B cell (primary cell): Measurements from ENCODE around the gene CEP350. TPM values are rescaled to one million over a fixed set of nuclear protein-coding genes. Genes with fewer than 3 reads are reported as not detected.
"Not testable (repeated sequence)": the region's sequence is repeated elsewhere in the genome, so short reads cannot be mapped to it uniquely, and the experiment has no call there.

Source experiments
- ATAC-seq: fragments of 200-7000 bp; cut with Tn5 transposase; one replicate; pipeline ENCODE4 v1.10.0; 2021; ENCODE audit warnings: low read depth, mild to moderate bottlenecking, moderate number of reproducible peaks, moderate library complexity
- CTCF ChIA-PET: fragments of 350-600 bp; sonication (Branson Sonifier 250); formaldehyde crosslinking; loops from one replicate; lab custom pipeline; 2021; ENCODE audit warnings: antibody characterized with exemption, inconsistent platforms; lab: Charles Lee
- POLR2A ChIA-PET: fragments of 350-600 bp; sonication (Branson Sonifier 250); formaldehyde crosslinking; loops from one replicate; lab custom pipeline; 2021; ENCODE audit warnings: antibody characterized with exemption; lab: Charles Lee
- DNase-seq: peaks from one replicate; pipeline ENCODE4 v3.0.0; 2013
- H2AFZ ChIP-seq: 2 replicates; pipeline ENCODE4 v1.6.1; 2012; ENCODE audit warnings: mild to moderate bottlenecking, low read depth, low read length; ENCODE audit not compliant: insufficient read depth, poor library complexity, severe bottlenecking
- H3K27ac ChIP-seq, 2 donors: 1 replicate in 1 of 2; 2 replicates in 1 of 2; pipeline ENCODE4 v1.5.1; 2012 to 2013; ENCODE audit warnings: low read length in 2 of 2, mild to moderate bottlenecking in 2 of 2, moderate library complexity in 1 of 2
- H3K27me3 ChIP-seq, 4 experiments: fragments of 200-600 bp in 1 of 4; sonication (generic) in 1 of 4; replicated peaks in 1 of 4; 1 replicate in 2 of 4; 2 replicates in 2 of 4; pipeline versions ENCODE4 v1.6.1 to v1.7.0; 2013 to 2016; ENCODE audit warnings: low read length in 3 of 4, mild to moderate bottlenecking in 2 of 4, mixed read lengths in 1 of 4, moderate library complexity in 1 of 4; ENCODE audit not compliant: insufficient read depth in 4 of 4, control insufficient read depth in 3 of 4; ENCODE audit errors: control extremely low read depth in 1 of 4
- H3K36me3 ChIP-seq, 2 experiments: replicated peaks in 1 of 2; 1 replicate in 1 of 2; 2 replicates in 1 of 2; pipeline versions ENCODE4 v1.6.1 to v1.7.1; 2013; ENCODE audit warnings: low read length in 1 of 2; ENCODE audit not compliant: insufficient read depth in 2 of 2, control insufficient read depth in 1 of 2; ENCODE audit errors: control extremely low read depth in 1 of 2, extremely low read depth in 1 of 2
- H3K4me1 ChIP-seq, 2 donors: fragments of 200-600 bp in 1 of 2; sonication (generic) in 1 of 2; 1 replicate in 1 of 2; 2 replicates in 1 of 2; pipeline versions ENCODE4 v1.5.1 to v1.6.1; 2013 to 2017; ENCODE audit warnings: low read length in 2 of 2; ENCODE audit not compliant: control insufficient read depth in 2 of 2, insufficient read depth in 2 of 2
- H3K4me2 ChIP-seq: replicated peaks from 2 replicates; pipeline ENCODE3; 2012; ENCODE audit warnings: mild to moderate bottlenecking, low read depth, low read length; ENCODE audit not compliant: poor library complexity, severe bottlenecking
- H3K4me3 ChIP-seq, 5 experiments: fragments of 200-600 bp in 1 of 5; sonication (generic) in 1 of 5; 1 replicate in 3 of 5; 2 replicates in 2 of 5; pipeline versions ENCODE4 v1.5.1 to v1.7.0; 2011 to 2016; ENCODE audit warnings: low read length in 4 of 5, mild to moderate bottlenecking in 4 of 5, low read depth in 2 of 5, control low read depth in 1 of 5, moderate library complexity in 1 of 5; ENCODE audit not compliant: insufficient read depth in 1 of 5; ENCODE audit errors: control extremely low read depth in 1 of 5, extremely low read depth in 1 of 5
- H3K79me2 ChIP-seq: fragments of 200-600 bp; sonication (generic); one replicate; pipeline ENCODE4 v1.6.0; 2016; ENCODE audit warnings: low read length; ENCODE audit not compliant: control insufficient read depth, insufficient read depth
- H3K9ac ChIP-seq: fragments of 200-600 bp; sonication (generic); 2 replicates; pipeline ENCODE4 v1.6.1; 2017; ENCODE audit warnings: mild to moderate bottlenecking, low read length, moderate library complexity
- H3K9me3 ChIP-seq, 3 donors: one replicate each; pipeline versions ENCODE4 v1.6.1 to v1.7.1; 2013; ENCODE audit warnings: low read length in 2 of 3; ENCODE audit not compliant: control insufficient read depth in 2 of 3, insufficient read depth in 1 of 3; ENCODE audit errors: control extremely low read depth in 1 of 3
- H4K20me1 ChIP-seq: 2 replicates; pipeline ENCODE4 v1.6.0; 2012; ENCODE audit warnings: mild to moderate bottlenecking, low read length; ENCODE audit not compliant: insufficient read depth, control insufficient read depth, poor library complexity, severe bottlenecking
- H3K27ac Mint-ChIP-seq: one replicate; pipeline ENCODE4 v1.8.0; 2021; ENCODE audit warnings: mixed read lengths
- H3K27me3 Mint-ChIP-seq: one replicate; pipeline ENCODE4 v1.8.0; 2021; ENCODE audit warnings: mixed read lengths
- H3K4me1 Mint-ChIP-seq: one replicate; pipeline ENCODE4 v1.8.0; 2021; ENCODE audit warnings: mixed read lengths
- H3K4me3 Mint-ChIP-seq: one replicate; pipeline ENCODE4 v1.8.0; 2021; ENCODE audit warnings: mixed read lengths
- H3K9me3 Mint-ChIP-seq: one replicate; pipeline ENCODE4 v1.8.0; 2022; ENCODE audit warnings: mixed read lengths; ENCODE audit not compliant: insufficient read depth
- EZH2 ChIP-seq: IDR thresholded peaks from 2 replicates; pipeline ENCODE4 v1.6.1; 2012; ENCODE audit warnings: borderline replicate concordance, low read depth, mild to moderate bottlenecking, moderate library complexity, low read length; ENCODE audit not compliant: insufficient read depth, poor library complexity, severe bottlenecking
- WGBS: methylation state at CpG from one replicate; pipeline ENCODE4 v1.1.5; 2013; ENCODE audit warnings: missing lambda C conversion rate; ENCODE audit not compliant: insufficient coverage; 5-methylcytosine and 5-hydroxymethylcytosine counted together
- intact Hi-C: fragments of 100-400 bp; cut with micrococcal nuclease; formaldehyde crosslinking; loops from one replicate; pipeline ENCODE4 v1.10.0; 2022
- polyA plus RNA-seq: library from polyadenylated mRNA; depleted of rRNA; stranded (reverse); fragments of >200 nt; gene quantifications from 2 replicates; pipeline ENCODE4 v1.2.3, GENCODE V29; 2012
- total RNA-seq, 2 donors: library from RNA; stranded (reverse); fragments of 120-200 nt in 1 of 2; gene quantifications; 1 replicate in 1 of 2; 2 replicates in 1 of 2; pipeline versions ENCODE4 v1.2.3 to v1.2.4, GENCODE V29; 2013 to 2022
- TF ChIP-seq, protein P1 (sequence below): fragments of 200-600 bp; IDR thresholded peaks from one replicate; pipeline ENCODE4 v1.8.0; 2022; ENCODE audit warnings: antibody characterized with exemption, mild to moderate bottlenecking

CEP350 gene
- total and polyA plus RNA-seq, 2 donors (not counting 1 experiment from before 2014, with no cell fraction given): 7.4 to 92.3 TPM

DNA sequence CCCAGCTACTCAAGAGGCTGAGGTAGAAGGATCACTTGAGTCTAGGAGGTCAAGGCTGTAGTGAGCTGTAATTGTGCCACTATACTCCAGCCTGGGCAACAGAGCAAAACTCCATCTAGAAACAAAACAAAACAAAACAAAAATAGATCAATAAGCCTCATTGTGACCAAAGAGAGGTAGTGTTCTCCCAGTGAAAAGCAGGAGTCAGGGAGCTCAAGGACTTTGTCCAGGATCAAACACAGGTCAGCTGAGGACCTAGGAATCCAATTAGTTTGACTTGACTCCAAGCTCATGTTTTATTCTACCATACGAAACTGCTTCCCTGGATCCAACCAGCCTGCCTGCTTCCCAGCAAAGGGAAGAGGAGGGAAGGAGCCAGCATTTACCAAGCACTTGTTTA is 178.6 kb downstream of the CEP350 start:
- H3K27me3 ChIP-seq: peaks cover 0 to 7% (median 2%) of the 10 kb centered on the region in 4 experiments
- intact Hi-C loops: no loop called here
- no peaks in the 10 kb centered on the region for H3K4me1 Mint-ChIP-seq

DNA sequence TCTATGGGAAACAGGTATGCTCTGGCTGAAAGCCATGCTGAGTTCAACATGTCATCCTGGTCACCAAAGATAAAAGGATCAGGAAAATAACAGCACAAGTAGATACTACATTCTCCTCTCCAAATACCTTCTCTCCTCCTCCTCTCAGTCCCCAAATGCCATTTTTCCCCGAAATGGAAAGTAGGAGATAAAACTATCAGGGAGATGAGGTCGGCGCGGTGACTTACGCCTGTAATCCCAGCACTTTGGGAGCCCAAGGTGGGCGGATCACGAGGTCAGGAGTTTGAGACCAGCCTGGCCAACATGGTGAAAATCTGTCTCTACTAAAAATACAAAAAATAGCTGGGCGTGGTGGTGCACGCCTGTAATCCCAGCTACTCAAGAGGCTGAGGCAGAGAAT is 179.1 kb downstream of the CEP350 start:
- H3K9me3 ChIP-seq, H3K4me2 ChIP-seq, H3K4me3 Mint-ChIP-seq, H4K20me1 ChIP-seq, H3K36me3 ChIP-seq, H3K27me3 ChIP-seq, intact Hi-C loops, H3K27ac ChIP-seq, H3K4me1 Mint-ChIP-seq, POLR2A ChIA-PET, H3K79me2 ChIP-seq, ATAC-seq, H2AFZ ChIP-seq, H3K9me3 Mint-ChIP-seq, CTCF ChIA-PET, H3K4me3 ChIP-seq, H3K27ac Mint-ChIP-seq, H3K9ac ChIP-seq, DNase-seq, H3K4me1 ChIP-seq: not testable (repeated sequence)
- H3K27me3 Mint-ChIP-seq: peaks cover 35% of the 10 kb centered on the region
- WGBS: 86% methylated on average over 8 of the region's 9 CpGs

More for the DNA sequence above, 178.6 kb downstream of the CEP350 start:
- H3K4me3 Mint-ChIP-seq: no peak overlapping the region
- TF ChIP-seq, protein P1, sequence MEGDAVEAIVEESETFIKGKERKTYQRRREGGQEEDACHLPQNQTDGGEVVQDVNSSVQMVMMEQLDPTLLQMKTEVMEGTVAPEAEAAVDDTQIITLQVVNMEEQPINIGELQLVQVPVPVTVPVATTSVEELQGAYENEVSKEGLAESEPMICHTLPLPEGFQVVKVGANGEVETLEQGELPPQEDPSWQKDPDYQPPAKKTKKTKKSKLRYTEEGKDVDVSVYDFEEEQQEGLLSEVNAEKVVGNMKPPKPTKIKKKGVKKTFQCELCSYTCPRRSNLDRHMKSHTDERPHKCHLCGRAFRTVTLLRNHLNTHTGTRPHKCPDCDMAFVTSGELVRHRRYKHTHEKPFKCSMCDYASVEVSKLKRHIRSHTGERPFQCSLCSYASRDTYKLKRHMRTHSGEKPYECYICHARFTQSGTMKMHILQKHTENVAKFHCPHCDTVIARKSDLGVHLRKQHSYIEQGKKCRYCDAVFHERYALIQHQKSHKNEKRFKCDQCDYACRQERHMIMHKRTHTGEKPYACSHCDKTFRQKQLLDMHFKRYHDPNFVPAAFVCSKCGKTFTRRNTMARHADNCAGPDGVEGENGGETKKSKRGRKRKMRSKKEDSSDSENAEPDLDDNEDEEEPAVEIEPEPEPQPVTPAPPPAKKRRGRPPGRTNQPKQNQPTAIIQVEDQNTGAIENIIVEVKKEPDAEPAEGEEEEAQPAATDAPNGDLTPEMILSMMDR: no peak
- TF ChIP-seq EZH2: no peak
- H3K27ac ChIP-seq: no peak overlapping the region
- DNase-seq: no peak
- ChIA-PET CTCF (no interaction called here), POLR2A (no interaction called here)
- peaks cover 35% of the 10 kb centered on the region for H3K27me3 Mint-ChIP-seq
- H3K9ac ChIP-seq: no peak overlapping the region
- H3K4me3 ChIP-seq: no peak overlapping the region
- peaks cover 4% of the 10 kb centered on the region for H3K9me3 Mint-ChIP-seq
- ATAC-seq: no peak
- H2AFZ ChIP-seq: no peak overlapping the region
- WGBS: no CpG with 5 or more reads among the region's 1 CpG
- no peaks in the 10 kb centered on the region for H3K36me3 ChIP-seq
- H3K4me1 ChIP-seq: no peaks in the 10 kb centered on the region
- no peaks in the 10 kb centered on the region for H3K79me2 ChIP-seq
- peaks cover 0 to 4% (median 0%) of the 10 kb centered on the region in 3 donors for H3K9me3 ChIP-seq
- no peaks in the 10 kb centered on the region for H4K20me1 ChIP-seq
- H3K27ac Mint-ChIP-seq: no peak overlapping the region
- no peak overlapping the region for H3K4me2 ChIP-seq
